GM18526 (cell line): ENCODE measurements around the gene MGAT2.

Source experiments
- POLR2A ChIP-seq: IDR thresholded peaks from 3 replicates; pipeline ENCODE4 v1.6.1; 2011; ENCODE audit not compliant: insufficient read length; ENCODE audit errors: extremely low read depth

MGAT2 gene

DNA sequence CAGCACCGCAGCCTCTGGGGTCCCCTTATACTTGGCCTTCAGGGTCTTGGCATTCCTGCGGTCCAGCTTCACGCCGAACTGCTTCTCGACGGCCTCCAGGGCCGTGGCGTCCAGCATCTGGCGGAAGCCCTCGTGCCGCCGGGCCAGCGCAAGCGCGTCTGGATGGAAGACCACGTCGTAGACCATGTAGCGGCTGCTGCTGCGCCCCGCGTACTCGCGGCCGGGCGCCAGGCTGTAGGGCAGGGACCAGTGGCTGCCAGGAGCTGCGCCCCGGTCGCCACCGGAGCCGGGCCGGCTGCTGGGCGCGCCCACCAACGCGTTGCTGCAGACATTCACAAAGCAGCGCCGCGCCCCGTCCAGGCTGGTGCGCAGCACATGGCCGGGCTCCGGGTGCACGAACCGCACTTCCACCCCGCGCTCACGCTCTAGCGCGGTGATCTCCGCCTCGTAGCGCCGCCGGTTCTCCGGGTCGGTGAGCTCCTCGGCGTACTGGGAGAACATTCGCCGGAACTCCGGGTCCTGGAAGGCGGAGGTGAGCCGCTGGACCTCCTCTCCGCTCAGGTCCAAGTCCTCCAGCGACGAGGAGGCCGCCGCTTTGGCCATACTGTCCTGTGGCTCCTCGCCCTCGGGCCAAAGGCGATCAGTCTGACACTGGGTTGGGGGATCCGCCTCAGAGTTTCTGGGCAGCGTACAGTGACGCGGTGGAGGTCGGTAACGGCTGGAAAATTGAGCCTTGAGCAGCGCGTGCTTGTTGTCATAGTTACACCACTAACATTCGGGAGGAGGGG lies 14.1 kb downstream of the MGAT2 start, which contains the start of gene DNAAF2:
DNAAF2 (minus strand) TSS at position 698 of the 788 bp plus-strand sequence; CDS start at position 603, 95 bp downstream.
- no peak for TF ChIP-seq POLR2A

DNA sequence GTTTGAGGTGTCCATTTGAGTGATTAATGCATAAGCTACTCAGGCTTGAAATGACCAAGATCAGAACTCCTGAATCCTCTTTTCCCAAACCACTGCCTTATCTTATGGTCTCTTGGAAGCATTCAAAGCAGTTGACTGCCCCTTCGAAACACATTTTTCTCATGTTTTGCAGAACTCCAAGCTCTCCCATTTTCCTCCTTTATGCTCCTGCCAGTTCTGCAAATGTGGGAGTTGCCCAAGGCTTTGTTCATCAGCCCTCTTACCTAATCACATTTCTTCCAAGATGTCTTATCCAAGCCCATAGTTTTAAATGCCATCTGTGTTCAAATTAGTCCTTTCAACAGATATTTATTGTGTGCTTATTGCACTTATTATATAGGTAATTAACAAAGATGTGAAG lies 16.3 kb downstream of the MGAT2 start:
- no peak for TF ChIP-seq POLR2A

DNA sequence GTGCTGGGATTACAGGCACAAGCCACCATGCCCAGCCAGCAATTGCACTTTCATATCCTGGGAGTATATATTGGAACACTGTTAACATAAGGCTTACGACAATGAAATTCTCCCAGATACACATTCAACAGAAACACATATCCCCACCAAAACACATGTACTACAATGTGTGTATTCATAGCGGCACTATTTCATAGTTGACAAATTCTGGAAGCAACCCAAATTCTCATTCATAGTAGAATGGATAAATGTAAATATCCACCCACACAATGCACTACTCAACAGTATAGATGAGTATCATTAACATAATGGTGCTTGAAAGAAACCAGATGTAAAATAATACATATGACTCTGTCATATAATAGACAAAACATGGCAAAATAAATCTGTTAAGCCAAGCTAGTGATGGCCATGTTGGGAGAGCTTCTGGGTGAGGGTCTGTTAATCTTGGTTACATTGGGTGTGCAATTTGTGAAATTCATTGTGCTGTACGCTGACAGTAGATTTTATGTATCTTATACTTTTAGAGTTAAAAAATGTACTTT lies 17.0 kb downstream of the MGAT2 start:
- TF ChIP-seq POLR2A: no peak

DNA sequence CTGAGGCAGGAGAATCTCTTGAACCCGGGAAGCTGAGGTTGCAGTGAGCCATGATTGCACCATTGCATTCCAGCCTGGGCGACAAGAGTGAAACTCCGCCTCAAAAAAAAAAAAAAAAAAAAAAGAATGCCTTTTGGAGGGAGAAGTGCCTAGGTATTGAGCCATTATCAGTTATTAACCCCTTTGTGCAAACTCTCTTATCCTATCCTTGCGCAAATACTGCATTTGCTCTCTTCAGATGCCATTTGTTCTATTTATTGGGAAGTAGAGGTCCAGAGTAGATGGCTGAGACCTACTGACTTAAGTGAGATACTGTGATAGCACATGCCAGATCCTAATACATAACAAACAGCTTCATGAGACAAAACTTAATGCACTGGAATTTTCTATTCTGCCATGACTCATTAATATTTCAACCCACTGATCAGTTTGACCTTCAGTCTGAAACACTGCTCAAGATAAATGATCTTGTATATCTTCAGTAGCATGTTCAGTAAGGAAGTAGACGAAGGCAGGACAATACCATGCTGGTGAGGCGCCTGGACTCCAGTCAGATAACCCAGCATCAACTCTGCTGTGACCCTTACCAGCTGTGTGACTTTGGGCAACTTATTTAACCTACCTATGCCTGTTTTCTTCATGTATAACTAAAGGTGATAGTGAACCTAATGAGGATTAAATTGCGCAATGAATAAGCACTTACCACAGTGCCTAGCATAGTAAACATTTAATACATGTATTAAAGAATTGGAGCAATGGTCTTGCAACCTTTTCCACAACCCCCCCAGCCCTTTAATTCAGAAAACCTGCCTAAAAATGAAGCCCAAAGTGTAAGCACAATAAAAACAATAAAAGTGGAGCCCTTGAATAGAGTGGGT lies 20.2 kb downstream of the MGAT2 start:
- TF ChIP-seq POLR2A: no peak

DNA sequence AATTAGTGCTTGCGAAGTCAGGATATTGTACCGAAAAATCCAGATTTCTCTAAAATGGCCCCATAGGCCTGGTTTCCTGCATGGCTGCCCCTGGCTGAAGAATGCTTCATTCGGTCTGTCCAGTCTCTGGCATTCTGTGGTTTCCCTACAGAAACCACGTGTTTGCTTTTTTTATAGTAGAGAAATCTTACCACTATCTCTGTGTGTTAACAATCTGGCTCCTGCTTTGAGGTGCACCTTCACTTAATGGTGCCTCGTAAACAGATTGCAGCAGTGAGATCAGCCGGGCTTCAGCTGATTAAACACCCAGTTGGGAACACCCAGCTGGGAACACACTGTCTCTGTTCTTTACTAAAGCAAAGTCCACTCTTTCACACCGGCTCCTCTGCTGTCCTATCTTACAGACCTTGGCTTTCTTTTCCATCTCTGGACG lies 21.1 kb downstream of the MGAT2 start:
- TF ChIP-seq POLR2A: no peak

DNA sequence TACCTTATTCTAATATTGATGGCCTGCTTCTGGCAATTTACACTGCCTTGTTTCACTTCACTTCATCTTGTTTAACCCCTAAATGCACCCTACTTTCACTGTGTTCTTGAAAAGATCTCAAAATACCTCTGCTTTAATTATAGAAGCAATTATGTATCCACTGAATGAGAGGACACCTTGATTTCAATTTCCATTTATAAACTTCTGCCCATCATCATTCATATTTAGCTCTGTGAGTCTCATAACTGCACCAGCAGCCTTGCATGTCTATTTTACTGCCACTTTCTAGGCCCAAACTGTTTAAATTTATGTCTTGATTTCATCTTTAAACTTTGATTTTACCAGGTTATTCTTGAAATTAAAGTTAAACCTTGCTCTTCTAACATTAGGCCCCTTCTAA lies 21.6 kb downstream of the MGAT2 start:
- TF ChIP-seq POLR2A: no peak

DNA sequence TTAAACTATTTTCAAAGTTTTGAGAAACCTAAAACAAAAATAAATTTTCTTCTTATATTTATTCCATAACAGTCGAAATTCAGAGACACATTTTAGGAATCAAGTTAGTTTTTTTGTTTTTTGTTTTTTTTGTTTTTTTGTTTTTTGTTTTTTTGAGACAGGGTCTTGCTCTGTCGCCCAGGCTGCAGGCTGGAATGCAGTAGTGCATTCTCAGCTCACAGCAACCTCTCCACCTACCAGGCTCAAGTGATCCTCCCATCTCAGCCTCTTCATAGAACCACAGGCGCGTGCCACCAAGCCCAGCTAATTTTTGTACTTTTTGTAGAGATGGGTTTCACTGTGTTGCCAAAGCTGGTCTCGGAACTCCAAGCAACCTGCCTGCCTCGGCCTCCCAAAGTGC lies 32.9 kb downstream of the MGAT2 start:
- TF ChIP-seq POLR2A: no peak

DNA sequence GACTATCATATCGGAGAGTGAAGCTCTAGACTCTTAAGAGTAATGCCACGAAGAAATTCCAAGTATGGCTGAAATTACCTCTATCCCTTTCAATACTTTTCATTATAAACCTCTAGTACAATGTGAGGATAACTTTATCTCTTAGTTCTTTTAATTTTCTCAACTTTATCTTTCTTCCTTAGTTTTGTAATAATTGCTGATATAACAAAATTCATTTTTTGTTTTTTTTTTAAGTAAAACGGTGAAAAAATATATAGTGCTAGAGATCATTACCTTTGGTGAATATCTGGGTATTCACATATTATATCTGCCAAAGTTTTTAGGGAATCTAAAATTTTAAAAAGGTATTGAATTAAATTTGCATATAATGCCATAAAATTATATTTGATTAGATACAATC lies 33.9 kb downstream of the MGAT2 start:
- TF ChIP-seq POLR2A: no peak

DNA sequence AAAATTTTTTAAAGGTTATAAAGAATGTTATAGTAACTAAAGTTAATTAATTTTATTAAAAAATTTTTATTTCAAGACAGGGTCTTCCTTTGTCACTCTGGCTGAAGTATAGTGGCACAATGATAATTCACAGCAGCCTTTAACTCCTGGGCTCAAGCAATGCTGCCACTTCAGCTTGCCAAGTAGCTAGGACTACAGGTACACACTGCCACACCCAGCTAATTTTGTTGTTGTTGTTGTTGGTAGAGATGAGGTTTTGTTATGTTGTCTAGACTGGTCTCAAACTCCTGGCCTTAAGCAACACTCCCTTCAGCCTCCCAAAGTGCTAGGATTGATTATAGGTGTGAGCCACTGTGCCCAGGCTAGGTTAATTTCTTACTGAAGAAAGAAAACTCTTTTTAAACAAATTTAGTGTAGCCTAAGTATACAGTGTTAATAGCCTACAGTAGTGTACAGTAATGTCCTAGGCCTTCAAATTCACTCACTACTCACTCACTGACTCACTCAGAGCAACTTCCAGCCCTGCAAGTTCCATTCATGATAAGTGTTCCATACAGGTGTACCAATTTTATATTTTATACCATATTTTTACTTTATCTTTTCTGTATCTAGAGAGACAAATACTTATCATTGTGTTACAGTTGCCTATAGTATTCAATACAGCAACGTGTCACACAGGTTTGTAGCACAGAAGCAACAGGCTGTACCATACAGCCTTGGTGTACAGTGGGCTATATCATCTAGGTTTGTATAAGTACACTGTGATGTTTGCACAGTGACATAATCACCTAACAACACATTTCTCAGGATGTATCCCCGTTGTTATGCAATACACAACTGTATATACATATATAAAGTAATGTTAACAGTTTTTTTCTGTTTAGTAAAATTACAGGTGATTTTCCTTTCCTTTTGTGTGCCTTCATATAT lies 39.2 kb downstream of the MGAT2 start:
- TF ChIP-seq POLR2A: no peak

DNA sequence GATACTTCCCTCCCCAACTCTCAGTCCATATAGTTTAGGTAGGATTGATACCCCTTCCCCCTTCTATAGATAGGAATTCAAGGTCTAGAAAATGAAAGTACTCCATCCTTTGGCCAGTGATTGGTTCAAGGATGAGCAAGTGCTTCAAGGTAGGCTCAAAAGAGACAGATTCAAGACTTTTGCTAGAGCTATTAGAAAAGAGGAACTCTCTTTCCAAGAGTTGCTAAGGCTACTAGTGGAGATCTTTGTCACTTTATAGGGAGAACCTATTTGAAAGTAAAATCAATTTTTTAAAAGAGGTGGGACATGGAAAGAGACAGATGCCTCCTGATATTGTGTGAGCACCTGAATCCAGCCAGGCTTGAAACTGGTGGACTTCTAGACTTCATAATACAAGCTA lies 49.9 kb downstream of the MGAT2 start:
- no peak for TF ChIP-seq POLR2A
